Ascending aorta (tissue), 2 donors: ENCODE measurements around the gene DNER. TPM values are rescaled to one million over a fixed set of nuclear protein-coding genes. Genes with fewer than 3 reads are reported as not detected.

ENCODE experiments used
- DNase-seq, 2 donors: peaks; one replicate each; pipeline ENCODE4 v3.0.0-alpha.2; 2019; ENCODE audit warnings: low spot score in 2 of 2
- H3K27ac ChIP-seq, 2 donors: fragments of 200-600 bp; sonication (generic); one replicate each; pipeline ENCODE4 v1.5.1; 2016 to 2017; ENCODE audit warnings: mild to moderate bottlenecking in 1 of 2
- H3K27me3 ChIP-seq: fragments of 200-600 bp; sonication (generic); one replicate; pipeline ENCODE4 v1.5.1; 2017
- H3K36me3 ChIP-seq, 2 donors: fragments of 200-600 bp; sonication (generic); one replicate each; pipeline ENCODE4 v1.5.1; 2016
- H3K4me1 ChIP-seq, 2 donors: fragments of 200-600 bp; sonication (generic); one replicate each; pipeline ENCODE4 v1.5.1; 2016 to 2017; ENCODE audit warnings: mild to moderate bottlenecking in 1 of 2
- H3K4me3 ChIP-seq, 2 donors: fragments of 200-600 bp; sonication (generic); one replicate each; pipeline ENCODE4 v1.5.1; 2016 to 2017; ENCODE audit warnings: mild to moderate bottlenecking in 1 of 2
- H3K9me3 ChIP-seq, 2 donors: fragments of 200-600 bp; sonication (generic); one replicate each; pipeline ENCODE4 v1.5.1; 2016
- CTCF ChIP-seq, 3 experiments: fragments of 200-600 bp in 2 of 3; fragments of 450-650 bp in 1 of 3; sonication (generic) in 2 of 3; IDR thresholded peaks; one replicate each; pipeline ENCODE4 v1.5.1; 2016 to 2019; ENCODE audit warnings: antibody characterized with exemption in 3 of 3, mild to moderate bottlenecking in 1 of 3, moderate library complexity in 1 of 3
- intact Hi-C: fragments of 100-400 bp; cut with DNase I; formaldehyde crosslinking; loops from one replicate; pipeline ENCODE4 v1.15.1; 2023
- total RNA-seq: library from RNA; depleted of rRNA; stranded (reverse); fragments of >200 nt; gene quantifications from one replicate; pipeline ENCODE4 v1.1.0, GENCODE V29; 2016

Gene DNER
- total RNA-seq, 1 donor from 2014 or later: 1.2 TPM

GRCh38 chr2:229719926-229720647 is 5.7 kb upstream of the DNER start:
- no peak overlapping the region for H3K27ac ChIP-seq
- no peaks in the 10 kb centered on the region for H3K9me3 ChIP-seq
- H3K4me3 ChIP-seq: no peak overlapping the region
- intact Hi-C loops: no loop called here
- H3K4me1 ChIP-seq: peaks cover 0 to 3% of the 10 kb centered on the region in 2 donors
- no peaks in the 10 kb centered on the region for H3K27me3 ChIP-seq
- no peaks in the 10 kb centered on the region for H3K36me3 ChIP-seq
- DNase-seq: no peak
- TF ChIP-seq CTCF (IDR thresholded peaks at IDR 0.05): no peak

- no peaks in the 10 kb centered on the region for H3K9me3 ChIP-seq
- TF ChIP-seq CTCF (IDR thresholded peaks at IDR 0.05): no peak
Measured at GRCh38 chr2:229718057-229718456, 3.7 kb upstream of the DNER start.

GRCh38 chr2:229715895-229716507 is 1.6 kb upstream of the DNER start:
- Histone ChIP-seq H3K27ac (no peak overlapping the region), H3K4me3 (no peak overlapping the region), H3K27me3 (peaks cover 10% of the 10 kb centered on the region), H3K9me3 (no peaks in the 10 kb centered on the region), H3K4me1 (peaks cover 8 to 12% of the 10 kb centered on the region in 2 donors), H3K36me3 (no peaks in the 10 kb centered on the region)
- DNase-seq: no peak
- intact Hi-C loops: no loop called here
- peak in 1 of 3 experiments; percentile 4 for TF ChIP-seq CTCF (IDR thresholded peaks at IDR 0.05)

More at GRCh38 chr2:229718057-229718456, 3.7 kb upstream of the DNER start:
- Histone ChIP-seq H3K27ac (no peak overlapping the region), H3K4me3 (no peak overlapping the region), H3K27me3 (peaks cover 10% of the 10 kb centered on the region), H3K36me3 (no peaks in the 10 kb centered on the region), H3K4me1 (peaks cover 8 to 12% of the 10 kb centered on the region in 2 donors)
- DNase-seq: no peak
- intact Hi-C loops: no loop called here

- no peak for TF ChIP-seq CTCF (IDR thresholded peaks at IDR 0.05)
- H3K27ac ChIP-seq: no peak overlapping the region
- intact Hi-C loops: no loop called here
Measured at GRCh38 chr2:229714736-229715541, 584 bp upstream of the DNER start.

GRCh38 chr2:229713371-229714079 is 830 bp downstream of the DNER start:
- peak overlapping the region; percentile 50 to 62 for H3K4me3 ChIP-seq

More at GRCh38 chr2:229714736-229715541, 584 bp upstream of the DNER start:
- H3K4me3 ChIP-seq: peak overlapping the region; percentile 50 to 62
- no peaks in the 10 kb centered on the region for H3K9me3 ChIP-seq
- no peak for DNase-seq
- peaks cover 10% of the 10 kb centered on the region for H3K27me3 ChIP-seq
- peaks cover 8 to 12% of the 10 kb centered on the region in 2 donors for H3K4me1 ChIP-seq
- no peaks in the 10 kb centered on the region for H3K36me3 ChIP-seq

More at GRCh38 chr2:229713371-229714079, 830 bp downstream of the DNER start:
- TF ChIP-seq CTCF (IDR thresholded peaks at IDR 0.05): no peak
- H3K9me3 ChIP-seq: no peaks in the 10 kb centered on the region
- intact Hi-C loops: no loop called here
- H3K27ac ChIP-seq: no peak overlapping the region
- peaks cover 10% of the 10 kb centered on the region for H3K27me3 ChIP-seq
- no peak for DNase-seq
- H3K4me1 ChIP-seq: peaks cover 8 to 12% of the 10 kb centered on the region in 2 donors
- H3K36me3 ChIP-seq: no peaks in the 10 kb centered on the region
